SU-DHL-6 (cell line): Measurements from ENCODE around the gene PHACTR1.

Source experiments
- H2AFZ ChIP-seq: fragments of 200-600 bp; sonication (generic); 2 replicates; pipeline ENCODE4 v1.6.1; 2014; ENCODE audit warnings: low read depth, mild to moderate bottlenecking, moderate library complexity, mixed read lengths, antibody characterized with exemption, low read length; ENCODE audit not compliant: severe bottlenecking
- H3F3A ChIP-seq: fragments of 200-600 bp; shearing (Covaris generic); 2 replicates; pipeline ENCODE4 v1.6.0; 2016; ENCODE audit warnings: antibody characterized with exemption, mild to moderate bottlenecking; ENCODE audit not compliant: insufficient read depth
- H3K27ac ChIP-seq: fragments of 200-600 bp; sonication (generic); 2 replicates; pipeline ENCODE4 v1.5.1; 2016; ENCODE audit warnings: low read depth, mild to moderate bottlenecking, low read length, moderate library complexity, mixed read lengths
- H3K27me3 ChIP-seq: fragments of 200-600 bp; sonication (generic), shearing (Covaris generic); 2 replicates; pipeline ENCODE4 v1.6.0; 2014; ENCODE audit warnings: mild to moderate bottlenecking, low read length
- H3K36me3 ChIP-seq: fragments of 200-600 bp; sonication (generic); 2 replicates; pipeline ENCODE4 v1.6.1; 2014; ENCODE audit warnings: mild to moderate bottlenecking, low read length, mixed read lengths
- H3K4me2 ChIP-seq: fragments of 300-600, 200-600 bp; shearing (Covaris generic), sonication (generic); 2 replicates; pipeline ENCODE4 v1.6.0; 2014; ENCODE audit warnings: low read length, low read depth, mild to moderate bottlenecking; ENCODE audit not compliant: poor library complexity, severe bottlenecking
- H3K4me3 ChIP-seq: fragments of 200-600 bp; sonication (generic); 2 replicates; pipeline ENCODE4 v1.5.1; 2014; ENCODE audit warnings: antibody characterized with exemption, low read length, mild to moderate bottlenecking, mixed read lengths; ENCODE audit not compliant: insufficient read depth, poor library complexity, severe bottlenecking
- H3K79me2 ChIP-seq: fragments of 200-600 bp; sonication (generic); 2 replicates; pipeline ENCODE4 v1.6.1; 2014; ENCODE audit warnings: mild to moderate bottlenecking, low read length, moderate library complexity; ENCODE audit not compliant: insufficient read depth
- H3K9ac ChIP-seq: fragments of 200-600 bp; sonication (generic); 2 replicates; pipeline ENCODE4 v1.7.0; 2014; ENCODE audit warnings: mild to moderate bottlenecking, low read length
- H3K9me2 ChIP-seq: fragments of 200-600 bp; sonication (generic); replicated peaks from 2 replicates; pipeline ENCODE4 v1.6.1; 2014; ENCODE audit warnings: low read length; ENCODE audit not compliant: insufficient read depth
- H3K9me3 ChIP-seq: fragments of 200-600 bp; sonication (generic); 2 replicates; pipeline ENCODE4 v1.6.1; 2014; ENCODE audit warnings: low read length, mixed read lengths; ENCODE audit not compliant: insufficient read depth
- H4K20me1 ChIP-seq: fragments of 200-600 bp; sonication (generic); 2 replicates; pipeline ENCODE4 v1.6.1; 2014; ENCODE audit warnings: low read depth, mild to moderate bottlenecking, antibody characterized with exemption, low read length, moderate library complexity, mixed read lengths
- CTCF ChIP-seq: fragments of 200-600 bp; sonication (generic); IDR thresholded peaks from one replicate; pipeline ENCODE4 v1.5.1; 2017; ENCODE audit warnings: antibody characterized with exemption, mild to moderate bottlenecking, low read length, moderate library complexity; ENCODE audit not compliant: insufficient read depth, poor library complexity, severe bottlenecking
- EZH2phosphoT487 ChIP-seq: fragments of 200-600 bp; sonication (generic), shearing (Covaris generic); conservative IDR thresholded peaks from 2 replicates; pipeline ENCODE4 v1.6.1; 2018; ENCODE audit warnings: mild to moderate bottlenecking, antibody characterized with exemption, low read length, moderate library complexity, mixed read lengths

The PHACTR1 gene

GRCh38 chr6:12751694-12752325 is 35.2 kb downstream of the PHACTR1 start:
- Histone ChIP-seq H3K27ac (no peak overlapping the region), H3K36me3 (no peaks in the 10 kb centered on the region), H3K4me3 (no peak overlapping the region), H3K9me2 (no peaks in the 10 kb centered on the region), H3K4me2 (no peak overlapping the region), H3K79me2 (no peaks in the 10 kb centered on the region), H3F3A (no peaks in the 10 kb centered on the region), H3K27me3 (no peaks in the 10 kb centered on the region), H4K20me1 (no peaks in the 10 kb centered on the region), H2AFZ (no peak overlapping the region), H3K9me3 (no peaks in the 10 kb centered on the region), H3K9ac (no peak overlapping the region)
- TF ChIP-seq CTCF (no peak), EZH2phosphoT487 (no peak)

- Histone ChIP-seq H3F3A (no peaks in the 10 kb centered on the region), H3K27me3 (no peaks in the 10 kb centered on the region), H3K79me2 (no peaks in the 10 kb centered on the region), H3K4me3 (no peak overlapping the region), H3K9me3 (no peaks in the 10 kb centered on the region), H3K36me3 (no peaks in the 10 kb centered on the region), H3K27ac (no peak overlapping the region), H3K4me2 (no peak overlapping the region), H4K20me1 (no peaks in the 10 kb centered on the region), H2AFZ (no peak overlapping the region), H3K9ac (no peak overlapping the region), H3K9me2 (no peaks in the 10 kb centered on the region)
- no peak for TF ChIP-seq CTCF
- TF ChIP-seq EZH2phosphoT487 = no peak
Measured at GRCh38 chr6:12753036-12753435, 36.5 kb downstream of the PHACTR1 start.

GRCh38 chr6:12760226-12760625 is 43.7 kb downstream of the PHACTR1 start:
- TF ChIP-seq EZH2phosphoT487 (no peak), CTCF (no peak)
- Histone ChIP-seq H2AFZ (no peak overlapping the region), H3K36me3 (no peaks in the 10 kb centered on the region), H3K4me2 (no peak overlapping the region), H3K9ac (no peak overlapping the region), H3K4me3 (no peak overlapping the region), H3K27ac (no peak overlapping the region), H3F3A (no peaks in the 10 kb centered on the region), H3K27me3 (no peaks in the 10 kb centered on the region), H3K79me2 (no peaks in the 10 kb centered on the region), H4K20me1 (no peaks in the 10 kb centered on the region), H3K9me2 (no peaks in the 10 kb centered on the region), H3K9me3 (no peaks in the 10 kb centered on the region)
